Measurements from ENCODE around the gene VSTM2B.
"Not testable (repeated sequence)": the region's sequence is repeated elsewhere in the genome, so short reads cannot be mapped to it uniquely, and the experiment has no call there.

VSTM2B gene

DNA sequence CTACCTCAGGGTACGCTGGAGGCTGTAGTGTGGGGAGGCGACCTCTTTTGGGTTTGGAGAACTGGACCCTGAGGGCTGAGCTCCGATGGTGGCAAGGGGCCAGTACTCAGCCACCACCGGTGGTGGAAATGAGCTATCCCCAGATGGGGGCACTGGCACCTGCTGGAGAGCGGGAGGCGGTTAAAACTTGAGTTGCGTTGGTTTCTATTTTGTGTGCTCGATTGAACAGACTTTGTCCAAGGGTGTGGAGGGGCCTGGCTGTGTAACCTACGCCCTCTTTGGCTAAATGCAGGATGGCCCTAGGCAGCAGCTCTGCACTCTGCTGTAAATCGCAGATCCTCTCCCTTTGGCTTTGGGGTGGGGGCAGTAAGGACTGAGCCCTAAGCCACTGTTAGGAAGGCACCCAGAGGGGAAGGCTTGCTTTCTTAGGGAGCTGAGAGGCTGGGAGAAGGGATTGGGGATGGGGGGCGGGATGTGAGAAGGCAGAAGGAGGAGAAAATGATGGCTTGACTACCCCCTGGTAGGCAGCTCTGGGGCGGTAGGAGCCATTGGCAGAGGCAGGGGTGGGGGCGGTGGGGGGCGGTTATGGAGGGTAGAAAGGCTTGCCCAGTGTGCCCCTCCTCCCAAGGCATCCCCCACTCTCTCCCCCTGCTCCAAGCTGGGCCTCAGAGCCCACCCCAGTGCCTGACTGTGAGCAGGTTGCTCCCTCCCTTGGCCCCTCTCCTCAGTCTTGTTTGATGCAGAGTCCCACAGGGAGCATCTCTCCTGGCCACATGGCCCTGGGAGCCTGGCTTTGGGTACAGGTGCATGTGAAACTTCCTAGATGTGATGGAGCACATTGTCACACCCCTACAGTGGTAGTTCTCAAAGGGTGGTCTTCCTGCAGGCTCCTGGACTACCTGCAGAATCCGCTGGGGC lies 5.0 kb downstream of the VSTM2B start:
- no peak for DNase-seq (ENCODE audit: low read depth in 2 of 2)

DNA sequence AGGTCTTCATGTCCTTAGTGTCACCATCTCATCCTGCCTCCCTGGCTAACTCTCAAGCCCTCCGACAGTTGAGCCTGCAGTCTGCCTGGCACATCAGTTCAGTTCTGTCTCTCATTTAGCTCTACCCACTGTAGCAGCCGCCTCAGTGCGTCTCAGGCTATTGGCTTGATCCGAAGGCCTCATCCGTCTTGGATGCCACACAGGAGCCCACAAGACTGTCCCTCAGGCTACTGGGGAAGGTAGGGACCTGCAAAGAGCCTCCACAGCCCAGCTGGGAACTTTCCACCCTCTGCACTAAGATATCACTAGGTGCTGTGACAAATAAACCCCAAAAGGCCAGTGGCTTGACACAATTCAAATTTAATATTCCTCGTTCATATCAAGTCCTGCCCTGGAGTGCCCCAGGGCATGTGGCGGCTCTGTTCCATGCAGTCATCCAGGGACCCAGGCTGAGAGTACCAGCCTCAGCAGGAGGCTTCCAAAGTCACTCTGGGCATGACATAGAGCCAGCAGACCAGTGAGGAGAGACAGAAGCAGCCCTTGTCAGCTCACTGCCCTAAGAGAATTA lies 5.7 kb downstream of the VSTM2B start:
- no peak for DNase-seq (ENCODE audit: low read depth in 2 of 2)

DNA sequence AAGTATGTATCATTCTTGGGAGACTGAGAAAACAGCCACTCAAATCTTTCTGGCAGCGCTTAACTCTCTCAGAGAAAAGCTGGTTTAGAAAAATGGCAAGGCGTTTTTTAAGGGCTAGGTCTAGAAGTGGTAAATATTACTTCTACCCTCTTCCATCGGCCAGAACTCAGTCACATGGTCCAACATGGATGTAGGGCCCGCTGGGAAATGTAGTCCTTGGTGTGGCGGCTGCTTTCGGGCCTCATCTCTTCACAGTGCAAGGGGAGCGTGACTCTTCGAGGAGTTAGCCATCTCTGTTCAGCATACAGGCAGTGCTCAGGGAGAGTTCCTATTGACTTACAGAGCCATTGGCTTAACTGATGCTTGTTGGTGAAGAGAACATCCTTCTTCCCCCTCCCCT lies 6.3 kb downstream of the VSTM2B start:
- no peak for DNase-seq (ENCODE audit: low read depth in 2 of 2)

DNA sequence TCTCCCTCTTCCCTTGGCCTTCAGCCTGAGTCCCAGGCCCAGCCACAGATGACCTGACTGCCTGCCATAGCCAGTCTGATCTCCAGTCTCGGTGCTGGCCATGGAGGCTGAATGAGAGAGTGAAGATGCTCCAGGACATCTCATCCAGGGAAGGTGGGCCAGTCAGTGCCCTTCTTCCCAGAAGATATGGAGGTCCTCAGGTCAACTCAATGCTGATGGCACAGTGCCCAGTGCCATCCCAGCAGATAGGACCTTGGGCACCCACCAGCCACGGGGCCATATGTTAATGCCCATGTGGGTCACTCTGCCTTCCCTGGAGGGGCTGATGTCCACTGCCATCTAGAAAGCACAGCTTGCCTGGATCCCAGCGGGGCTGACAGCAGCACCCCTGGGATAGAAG lies 7.2 kb downstream of the VSTM2B start:
- DNase-seq (ENCODE audit: low read depth in 2 of 2): no peak

DNA sequence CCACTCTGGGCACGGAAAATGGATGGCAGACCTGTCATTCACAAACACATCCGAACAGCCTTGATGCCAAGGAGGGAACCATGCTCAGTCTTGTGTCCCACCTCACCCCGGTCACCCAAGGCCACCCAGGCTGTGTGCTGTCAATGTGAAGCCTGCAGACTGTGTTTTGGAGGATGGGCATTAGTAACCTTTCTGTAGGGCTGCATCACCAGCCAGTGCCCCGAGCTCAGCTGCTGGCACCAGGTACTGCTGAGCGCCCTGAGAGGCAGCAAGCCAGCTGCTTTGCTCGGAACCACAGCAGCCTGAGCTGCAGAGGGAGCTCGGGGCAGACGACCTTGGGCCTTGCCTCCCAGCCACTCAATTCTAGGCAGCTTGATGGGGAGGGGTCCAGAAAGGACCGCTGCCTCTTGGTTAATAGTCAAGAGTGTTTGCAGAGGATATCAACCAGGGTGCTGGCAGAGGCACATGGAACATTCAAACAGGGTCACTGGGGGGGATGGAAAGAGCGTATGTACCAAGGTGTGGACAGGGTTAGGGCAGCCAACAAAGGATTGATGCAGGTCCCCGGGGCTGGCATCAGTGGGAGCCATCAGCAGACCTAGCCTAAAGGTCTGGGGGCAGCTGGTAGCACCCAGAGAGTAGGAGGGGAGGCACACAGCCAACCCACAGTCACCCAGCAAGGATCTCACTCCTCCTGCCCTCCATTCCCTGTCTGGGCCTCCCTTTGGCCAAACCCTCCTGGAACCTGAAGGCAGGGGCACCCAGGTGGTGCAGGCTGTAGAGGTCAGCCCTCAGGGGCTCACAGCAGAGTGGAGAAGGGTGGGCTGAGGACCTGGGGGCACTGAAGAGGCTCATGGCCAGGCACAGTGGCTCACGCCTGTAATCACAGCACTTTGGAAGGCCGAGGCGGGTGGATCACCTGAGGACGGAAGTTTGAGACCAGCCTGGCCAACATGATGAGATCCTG lies 8.1 kb downstream of the VSTM2B start:
- DNase-seq (ENCODE audit: low read depth in 2 of 2): no peak

DNA sequence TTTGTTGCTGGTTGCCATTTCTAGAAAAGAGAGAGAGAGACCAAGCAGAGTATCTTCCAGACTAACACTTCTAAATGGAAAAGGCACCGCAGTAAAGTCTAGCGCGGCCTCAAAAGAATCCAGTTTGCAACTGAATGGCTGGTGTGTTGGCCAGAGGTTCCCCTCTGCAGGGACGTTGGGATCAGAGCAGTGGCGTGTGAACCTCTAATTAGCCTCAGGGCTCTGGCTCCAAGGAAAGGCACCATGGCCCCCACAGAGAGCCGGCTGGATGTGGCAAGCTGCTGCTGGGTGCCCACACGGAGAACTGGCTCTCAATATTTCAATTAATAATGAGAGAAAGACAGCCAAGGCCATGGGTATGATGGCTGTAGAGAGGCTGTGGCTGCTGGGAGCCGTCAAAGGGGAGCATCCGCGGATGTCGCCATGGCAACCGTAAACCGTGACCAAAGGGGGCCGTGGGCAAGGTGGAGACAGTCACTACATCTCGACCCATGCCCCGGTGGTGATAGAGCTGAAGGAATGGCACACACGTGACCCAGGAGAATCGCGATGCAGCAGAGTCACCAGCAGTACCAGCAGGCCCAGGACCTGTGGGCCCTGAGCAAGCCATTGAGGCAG lies 9.5 kb downstream of the VSTM2B start:
- no peak for DNase-seq (ENCODE audit: low read depth in 2 of 2)

DNA sequence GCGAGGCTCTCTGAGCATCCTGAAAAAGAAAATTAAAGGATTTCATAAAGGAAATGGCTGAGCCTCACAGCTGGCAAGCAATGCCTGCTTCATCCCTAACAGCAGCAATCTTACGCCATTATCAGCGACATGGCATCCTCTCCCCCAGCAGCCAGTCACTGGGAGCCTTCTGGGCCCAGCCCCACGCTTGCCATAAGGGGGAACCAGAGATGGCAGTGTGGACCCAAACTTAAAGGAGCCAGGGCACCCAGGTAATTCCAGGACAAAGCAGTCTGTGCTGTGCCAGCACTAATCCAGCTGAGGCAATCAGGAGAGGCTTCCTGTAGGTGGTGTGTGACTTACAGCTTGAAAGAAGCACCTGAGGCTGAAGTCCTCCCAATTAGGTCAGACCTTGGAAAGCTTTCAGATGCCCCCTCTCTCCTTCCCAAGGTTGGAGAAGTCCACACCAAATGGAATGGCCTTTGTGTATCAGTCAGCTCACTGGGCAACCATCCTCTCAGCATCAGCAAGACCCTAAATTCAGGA lies 10.3 kb downstream of the VSTM2B start:
- no peak for DNase-seq (ENCODE audit: low read depth in 2 of 2)

DNA sequence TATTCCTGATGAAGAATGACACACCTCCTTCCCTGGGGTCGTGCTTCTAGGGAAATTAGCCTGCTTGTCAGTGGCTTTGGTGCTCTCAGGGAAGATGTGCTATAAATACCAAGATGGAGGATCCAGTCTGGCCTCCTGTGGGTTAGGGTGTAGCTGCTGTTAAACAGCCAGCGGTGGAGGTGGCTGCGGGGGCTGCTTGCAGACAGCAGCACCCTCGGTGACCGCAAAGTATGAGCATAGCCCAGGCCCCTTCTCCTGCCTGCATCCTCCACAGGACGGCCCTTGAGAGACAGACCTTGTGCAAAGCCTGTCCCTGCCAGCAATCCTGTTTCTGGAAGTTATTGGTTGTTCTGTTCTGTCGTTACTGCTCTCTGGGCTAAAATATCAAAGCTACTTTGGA lies 11.4 kb downstream of the VSTM2B start:
- DNase-seq (ENCODE audit: low read depth in 2 of 2): no peak

DNA sequence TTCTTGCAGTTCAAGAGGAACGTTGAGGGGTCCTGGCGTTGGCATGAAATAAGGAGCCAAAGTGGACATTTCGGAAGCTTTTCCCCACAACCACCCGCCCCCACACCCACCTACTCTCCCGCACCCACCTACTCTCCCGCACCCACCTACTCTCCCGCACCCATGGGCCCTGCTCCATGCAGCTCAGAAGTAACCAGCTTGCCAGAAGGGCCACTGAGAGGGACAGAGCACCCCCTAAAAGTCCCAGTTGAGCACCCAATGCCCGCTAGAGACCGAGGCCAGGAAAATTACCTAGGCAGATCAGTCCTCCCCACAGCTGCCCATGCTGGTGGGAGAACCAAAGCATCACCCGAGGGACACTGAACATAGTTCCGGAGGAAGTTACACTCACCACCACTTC lies 11.8 kb downstream of the VSTM2B start:
- DNase-seq (ENCODE audit: low read depth in 2 of 2): no peak

DNA sequence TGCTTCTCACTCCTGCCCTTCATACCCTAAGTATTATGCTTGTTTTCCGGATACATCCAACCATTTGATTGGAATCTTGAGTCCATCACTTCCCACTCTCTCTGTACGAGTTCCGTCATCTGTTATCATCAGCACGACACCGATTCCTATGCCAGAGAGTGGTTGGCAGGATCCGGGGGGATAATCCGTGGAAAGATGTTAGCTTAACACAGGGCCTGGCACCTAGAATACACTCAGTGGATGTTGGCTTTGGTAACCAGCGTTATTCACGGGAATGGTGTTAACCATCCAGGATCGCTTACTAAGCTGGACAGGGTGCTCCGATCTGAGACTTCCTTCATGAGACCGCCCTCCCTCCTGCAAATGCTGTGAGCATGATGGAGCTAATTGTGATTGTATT lies 12.4 kb downstream of the VSTM2B start:
- no peak for DNase-seq (ENCODE audit: low read depth in 2 of 2)

DNA sequence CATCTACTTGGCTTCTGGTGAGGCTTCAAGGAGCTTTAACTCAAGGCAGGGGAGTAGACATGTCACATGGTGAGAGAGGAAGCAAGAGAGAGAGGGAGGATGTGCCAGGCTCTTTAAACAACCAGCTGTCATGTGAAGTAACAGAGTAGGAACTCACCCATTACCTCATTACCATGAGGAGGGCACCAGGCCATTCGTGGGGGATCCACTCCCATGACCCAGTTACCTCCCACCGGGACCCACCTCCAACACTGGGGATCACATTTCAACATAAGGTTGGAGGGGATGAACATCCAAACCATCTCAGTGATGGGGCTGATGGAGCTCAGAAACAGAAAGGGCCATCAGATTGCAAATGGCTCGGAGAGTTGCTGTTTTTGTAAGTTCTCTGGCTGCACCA lies 12.9 kb downstream of the VSTM2B start:
- no peak for DNase-seq (ENCODE audit: low read depth in 2 of 2)

DNA sequence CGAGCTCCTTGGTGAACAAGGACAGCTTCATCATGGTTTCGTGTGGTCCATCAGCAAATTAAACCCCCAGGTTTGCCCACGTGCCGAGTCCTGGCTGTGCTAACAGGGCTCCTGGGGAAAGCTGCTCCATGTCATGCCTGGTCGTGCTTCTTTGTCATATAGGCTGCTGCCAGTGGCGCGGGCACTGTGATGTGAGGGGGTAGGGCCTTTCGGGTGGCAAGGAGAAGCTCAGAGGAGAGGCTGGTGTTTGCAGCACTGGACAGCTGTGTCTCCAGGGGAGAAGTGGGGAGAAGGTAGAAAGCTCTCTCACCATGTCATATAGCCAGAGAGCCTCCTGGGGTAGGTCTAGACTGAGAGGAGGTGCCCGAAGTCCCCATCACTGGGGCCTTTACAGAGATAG lies 13.3 kb downstream of the VSTM2B start:
- DNase-seq (ENCODE audit: low read depth in 2 of 2): no peak

DNA sequence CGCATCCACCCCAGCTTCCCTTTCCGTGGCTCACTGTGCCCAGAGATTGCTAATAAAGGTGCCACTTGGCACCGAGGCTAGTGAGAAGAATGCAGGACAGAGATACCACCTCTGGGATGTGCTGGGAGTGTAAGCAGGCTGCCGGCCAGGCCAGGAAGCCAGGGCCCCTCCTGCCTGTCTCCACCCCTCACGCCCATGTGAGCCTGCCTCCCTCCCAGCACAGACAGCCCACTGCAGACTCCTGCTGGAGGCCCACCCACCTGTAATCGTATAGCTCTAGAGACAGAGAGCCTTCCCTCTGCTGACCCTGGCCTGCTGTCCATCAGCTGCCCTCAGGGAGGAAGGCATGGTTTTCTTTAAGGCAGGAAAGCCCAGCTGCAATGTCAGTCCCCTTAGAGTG lies 13.9 kb downstream of the VSTM2B start:
- DNase-seq (ENCODE audit: low read depth in 2 of 2): no peak

DNA sequence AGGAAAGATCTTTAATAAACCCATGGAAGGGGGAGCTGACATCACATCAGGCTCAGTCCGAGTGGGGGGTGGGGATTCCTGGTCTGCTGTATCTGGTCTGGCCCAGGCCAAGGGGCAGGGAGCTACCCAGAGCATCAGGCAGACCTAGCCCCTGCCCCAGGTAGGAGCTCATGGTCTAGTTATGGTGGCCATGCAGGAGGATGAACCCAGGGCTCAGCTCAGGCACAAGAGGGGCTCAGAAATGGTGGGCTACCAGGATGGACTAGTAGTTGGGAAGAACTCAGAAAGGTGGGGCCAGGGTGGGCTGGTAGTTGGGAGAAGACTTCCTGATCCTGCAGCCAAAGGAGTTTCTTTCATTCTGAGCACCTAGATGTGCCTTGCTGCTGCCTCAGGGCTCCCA lies 14.3 kb downstream of the VSTM2B start:
- DNase-seq (ENCODE audit: low read depth in 2 of 2): no peak

DNA sequence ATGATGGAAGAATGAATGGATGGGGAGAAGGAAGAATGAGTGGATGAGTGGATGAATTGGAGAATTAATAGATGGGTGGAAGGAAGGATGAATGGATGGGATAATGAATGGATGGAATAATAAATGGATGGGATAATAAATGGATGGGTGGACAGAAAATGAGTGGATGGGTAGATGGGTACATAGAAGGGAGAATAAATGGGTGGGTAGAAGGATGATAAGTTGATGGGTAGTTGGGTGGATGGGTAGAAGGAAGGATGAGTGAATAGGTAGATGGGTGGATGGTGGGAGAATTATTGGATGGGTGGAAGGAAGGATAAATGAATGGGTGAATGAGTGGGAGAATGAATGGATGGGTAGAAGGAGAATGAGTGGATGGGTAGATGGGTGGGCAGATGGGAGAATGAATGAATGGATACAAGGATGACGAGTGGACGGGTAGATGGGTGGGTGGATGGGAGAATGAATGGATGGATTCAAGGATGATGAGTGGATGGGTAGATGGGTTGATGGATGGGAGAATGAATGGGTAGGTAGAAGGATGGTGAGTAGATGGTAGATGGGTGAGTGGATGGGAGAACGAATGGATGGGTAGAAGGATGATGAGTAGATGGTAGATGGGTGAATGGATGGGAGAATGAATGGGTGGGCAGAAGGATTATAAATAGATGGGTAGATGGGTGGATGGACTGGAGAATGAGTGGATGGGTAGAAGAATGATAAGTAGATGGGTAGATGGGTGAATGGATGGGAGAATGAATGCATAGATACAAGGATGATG lies 15.9 kb downstream of the VSTM2B start:
- no peak for DNase-seq (ENCODE audit: low read depth in 2 of 2)

DNA sequence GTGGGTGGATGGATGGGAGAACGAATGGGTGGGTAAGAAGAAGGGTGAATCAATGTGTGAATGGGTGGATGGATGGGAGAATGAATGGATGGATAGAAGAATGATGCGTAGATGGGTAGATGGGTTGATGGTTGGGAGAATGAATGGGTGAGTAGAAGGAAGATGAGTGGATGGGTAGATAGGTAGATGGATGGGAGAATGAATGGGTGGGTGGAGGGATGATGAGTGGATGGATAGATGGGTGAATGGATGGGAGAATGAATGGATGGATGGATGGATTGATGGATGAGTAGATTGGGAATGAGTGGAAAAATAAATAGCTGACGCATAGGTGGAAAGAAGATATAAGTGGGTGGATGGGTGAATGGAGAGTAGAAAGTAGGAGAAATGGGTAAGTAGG lies 16.5 kb downstream of the VSTM2B start:
- no peak for DNase-seq (ENCODE audit: low read depth in 2 of 2)

DNA sequence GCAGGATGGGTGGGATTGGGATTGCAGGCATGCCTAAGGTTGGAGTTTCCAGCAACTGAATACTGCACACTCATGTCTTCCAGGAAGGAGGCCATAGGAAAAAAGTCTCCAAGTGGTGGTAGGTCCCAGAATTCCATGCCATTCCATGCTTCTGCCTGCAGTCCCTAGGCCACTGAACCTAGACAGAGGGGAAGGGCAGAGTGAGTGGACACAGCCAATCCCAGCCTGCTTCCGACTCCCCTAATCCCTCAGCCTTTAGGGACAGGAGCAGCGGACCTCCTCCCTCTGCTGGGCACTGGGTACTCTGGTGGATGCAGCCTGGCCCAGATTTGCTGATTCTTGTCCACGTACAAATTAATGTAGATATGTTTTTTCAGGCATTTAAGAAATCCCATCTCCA lies 17.0 kb downstream of the VSTM2B start:
- no peak for DNase-seq (ENCODE audit: low read depth in 2 of 2)

DNA sequence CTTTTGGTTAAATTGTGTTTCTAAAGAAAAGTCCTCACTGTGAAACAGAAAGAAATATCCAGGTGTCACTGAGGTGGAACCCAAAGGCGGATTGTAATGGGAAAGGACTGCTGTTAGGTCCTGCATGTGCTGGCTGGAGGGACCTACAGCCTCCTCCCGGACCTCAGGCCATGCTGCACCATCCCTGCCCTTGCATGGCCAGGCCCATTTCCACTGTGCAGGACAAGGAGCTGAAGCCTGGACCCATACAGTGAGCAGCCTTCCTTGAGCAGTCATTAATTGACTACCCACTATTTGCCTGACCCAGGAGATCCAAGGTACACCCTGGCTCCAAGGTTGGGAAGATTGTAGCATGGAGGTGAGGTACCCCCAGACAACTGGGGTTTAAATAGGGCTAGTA lies 17.6 kb downstream of the VSTM2B start:
- DNase-seq (ENCODE audit: low read depth in 2 of 2): no peak

DNA sequence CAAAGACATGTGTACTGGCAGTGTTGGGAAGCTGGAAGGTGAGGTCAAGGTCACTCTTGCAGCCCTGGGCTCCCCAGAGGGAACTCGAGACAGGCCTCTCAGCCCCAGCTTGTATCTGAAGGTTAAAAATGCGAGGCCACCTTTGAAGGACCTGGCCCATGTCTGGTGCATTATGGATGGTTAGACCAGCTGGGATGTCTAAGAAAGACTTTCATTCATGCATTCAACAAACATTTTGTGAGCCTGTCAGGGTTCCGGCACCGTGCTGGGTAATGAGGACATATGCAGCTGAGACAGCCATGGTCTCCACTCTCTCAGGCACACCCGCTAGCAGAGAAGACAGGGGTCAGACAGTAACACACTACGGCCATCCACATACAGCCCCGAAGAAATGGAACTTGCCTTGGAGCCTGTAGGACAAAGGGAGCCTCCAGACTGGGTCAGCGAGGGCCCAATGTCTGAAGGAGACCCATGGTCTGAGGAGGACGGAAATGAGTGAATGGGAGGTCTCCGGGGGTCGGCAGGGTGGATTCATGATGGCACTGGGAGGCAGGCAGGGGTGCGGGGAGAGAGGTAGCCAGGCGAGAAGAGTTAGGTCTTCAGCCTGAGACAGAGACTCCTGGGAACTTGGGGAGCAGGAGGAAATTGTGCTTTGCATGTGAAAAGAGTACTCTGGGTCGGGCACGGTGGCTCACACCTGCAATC lies 19.0 kb downstream of the VSTM2B start:
- DNase-seq (ENCODE audit: low read depth in 2 of 2): no peak

DNA sequence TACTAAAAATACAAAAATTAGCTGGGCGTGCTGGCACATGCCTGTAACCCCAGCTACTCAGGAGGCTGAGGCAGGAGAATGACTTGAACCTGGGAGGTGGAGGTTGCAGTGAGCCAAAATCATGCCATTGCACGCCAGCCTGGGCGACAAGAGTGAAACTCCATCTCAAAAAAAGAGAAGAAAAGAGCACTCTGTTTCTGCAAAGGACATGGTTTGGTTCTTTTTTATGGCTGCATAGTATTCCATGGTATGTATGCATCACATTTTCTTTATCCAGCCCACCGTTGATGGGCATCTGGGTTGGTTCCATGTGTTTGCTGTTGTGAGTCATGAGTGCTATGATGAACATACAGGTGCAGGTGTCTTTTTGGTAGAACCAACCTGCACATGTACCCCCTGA lies 19.7 kb downstream of the VSTM2B start:
- not testable (repeated sequence) for DNase-seq (ENCODE audit: low read depth in 2 of 2)

All from stimulated activated CD4-positive, alpha-beta T cell treated with anti-CD3 and anti-CD28 coated beads, Interleukin-12 subunit alpha, Interleukin-12 subunit beta, amount 100 ng/mL, for 24 hours (primary cell).